ENCODE measurements around the gene RXRG. TPM values are rescaled to one million over a fixed set of nuclear protein-coding genes. Genes with fewer than 3 reads are reported as not detected.

The RXRG gene
- total RNA-seq, 1 experiment from 2014 or later, result not detected

- DNase-seq (ENCODE audit: low spot score), result peak; percentile 48
Observed at GRCh38 chr1:165369255-165369848, 75.6 kb downstream of the RXRG start.

DNA sequence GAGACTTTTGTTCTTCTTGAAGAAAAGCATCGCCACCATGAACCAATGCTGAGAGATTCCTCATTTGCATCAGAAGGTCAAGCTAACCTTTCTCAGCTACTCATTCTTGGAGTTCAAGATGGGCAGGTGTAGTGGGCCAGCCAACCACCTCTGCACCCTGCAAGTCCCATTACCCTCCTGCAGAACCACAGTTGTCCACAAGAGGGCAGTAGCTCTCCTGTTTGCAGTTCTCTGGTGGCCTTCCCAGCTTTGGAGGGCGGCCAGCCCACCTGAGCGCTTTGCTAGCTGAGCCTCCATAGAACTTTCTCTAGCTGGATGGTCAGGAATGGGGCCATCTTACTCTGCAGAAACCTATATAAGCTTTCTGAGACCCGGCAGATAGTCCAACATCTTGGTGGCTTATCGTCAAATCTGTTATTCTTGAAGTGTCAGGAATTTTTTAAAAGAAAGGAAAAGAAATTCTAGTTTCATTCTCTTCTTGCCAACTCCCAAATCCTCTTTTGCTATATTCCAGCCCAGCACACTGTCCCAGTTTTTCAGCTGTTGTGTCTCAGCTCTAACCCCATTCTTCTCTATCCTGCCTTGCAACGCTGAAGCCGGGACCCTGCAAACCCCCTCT lies 77.4 kb downstream of the RXRG start:
- peak; percentile 78 for DNase-seq (ENCODE audit: low spot score)

DNA sequence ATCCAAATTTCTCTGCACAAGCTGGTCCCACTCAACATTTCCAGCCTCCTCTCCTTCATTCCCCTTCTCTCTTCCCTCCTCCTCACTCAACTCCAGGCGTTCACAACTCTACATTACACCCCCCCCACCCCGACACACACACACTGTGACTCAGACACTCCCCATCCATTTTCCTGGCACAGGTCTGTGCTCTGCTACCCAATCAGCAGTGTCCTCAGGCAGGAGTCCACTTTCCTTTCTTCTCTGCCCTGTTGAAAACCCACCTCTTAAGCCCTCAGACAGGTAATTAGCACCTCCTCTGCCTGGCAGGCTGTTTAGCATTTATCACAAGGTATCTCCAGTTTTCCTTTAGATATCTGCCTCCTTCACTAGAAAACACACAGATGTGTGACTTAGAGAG lies 79.6 kb downstream of the RXRG start:
- no peak for DNase-seq (ENCODE audit: low spot score)

DNA sequence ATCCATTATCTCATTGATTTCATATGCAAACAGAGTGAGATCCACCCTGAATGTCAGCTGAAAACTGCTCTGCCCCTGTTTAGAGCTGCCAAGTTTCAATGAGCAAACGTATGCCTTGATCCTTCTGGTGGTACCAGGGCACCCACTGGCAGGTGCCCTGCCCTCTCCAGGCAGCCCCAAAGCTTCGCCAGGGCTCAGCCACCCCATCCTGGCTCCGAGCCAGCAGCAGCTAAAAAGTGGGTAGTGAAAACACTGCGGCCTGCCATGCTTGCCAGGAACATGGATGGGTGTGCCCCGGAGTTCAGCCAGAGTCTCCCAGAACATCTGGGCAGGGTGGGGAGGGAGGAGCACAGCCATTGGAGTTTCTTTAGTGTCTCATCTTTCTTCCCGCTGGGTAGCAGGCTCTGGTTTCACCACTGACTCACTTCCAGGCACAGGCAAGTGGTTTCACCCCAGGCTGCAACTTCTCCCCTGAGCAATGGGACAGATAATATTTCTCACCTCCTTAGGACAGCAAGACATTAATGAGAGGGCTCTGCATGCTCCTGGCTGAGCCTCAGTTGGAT lies 80.3 kb downstream of the RXRG start:
- DNase-seq (ENCODE audit: low spot score), result no peak

DNA sequence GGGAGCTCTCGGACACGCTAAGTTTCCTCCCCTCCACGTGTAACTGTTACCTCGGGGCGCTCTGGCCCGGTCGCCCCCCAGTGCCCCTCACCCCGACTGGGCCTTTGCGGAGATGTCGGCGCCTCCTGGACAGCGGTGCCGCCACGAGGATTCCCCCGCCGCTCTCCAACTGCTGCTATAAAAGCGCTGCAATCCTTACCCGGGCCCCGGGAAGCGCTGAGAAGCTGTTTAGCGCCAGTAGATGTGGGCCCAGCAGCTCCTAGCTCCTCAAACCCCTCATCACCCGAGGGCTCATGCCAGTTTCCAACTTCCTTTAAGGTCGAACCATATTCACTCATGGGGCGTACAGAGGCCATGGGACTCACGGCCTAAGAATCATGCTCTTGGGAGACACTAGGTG lies 88.0 kb downstream of the RXRG start:
- DNase-seq (ENCODE audit: low spot score), result no peak

DNA sequence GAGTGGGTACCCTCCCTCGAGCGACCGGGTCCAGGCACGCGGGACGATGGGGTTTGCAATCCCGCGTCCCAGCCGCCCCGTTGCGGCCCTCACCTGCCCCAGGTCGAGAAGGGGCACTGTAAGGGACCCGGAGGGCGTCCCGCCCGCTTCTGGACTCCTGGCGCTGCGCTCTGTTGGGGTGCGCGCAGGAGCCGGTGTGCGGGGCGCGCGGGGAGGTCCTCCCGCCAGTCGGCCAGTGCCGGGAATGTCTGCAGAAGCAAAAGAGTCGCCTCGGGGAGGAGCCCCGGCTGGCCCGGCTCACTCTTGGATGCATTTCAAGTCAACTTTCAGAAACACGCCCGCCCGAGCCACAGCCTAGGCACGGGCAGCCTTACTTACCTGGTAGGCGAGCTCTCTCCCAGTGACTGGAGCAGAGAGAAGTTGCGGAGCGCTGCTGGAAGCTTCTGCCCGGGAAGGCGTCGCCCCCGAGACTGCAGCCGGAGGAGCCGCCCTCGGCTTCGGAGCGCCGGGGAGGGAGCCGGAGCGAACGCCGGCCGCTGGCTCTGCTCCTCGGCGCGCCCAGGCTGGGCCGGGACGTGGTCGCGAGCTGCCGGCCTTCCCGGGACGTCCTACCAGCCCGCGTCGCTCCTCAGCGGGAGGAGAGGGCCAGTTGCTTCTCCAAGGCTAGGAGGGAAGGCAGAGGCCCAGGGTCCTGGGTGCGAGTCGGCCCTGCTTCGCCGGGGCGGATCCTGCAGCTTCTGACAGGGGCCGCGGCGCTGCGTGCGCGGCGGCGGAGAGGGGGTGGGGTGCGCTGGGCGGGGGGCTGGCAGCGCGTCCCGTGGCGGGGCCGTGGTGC lies 88.7 kb downstream of the RXRG start, which contains the start of gene LMX1A:
LMX1A (minus strand) TSS at position 739 of the 835 bp plus-strand sequence. CDS start 1,156 bp downstream, outside the sequence.
- DNase-seq (ENCODE audit: low spot score), result no peak

GRCh38 chr1:165355139-165355976 lies 89.6 kb downstream of the RXRG start:
- DNase-seq (ENCODE audit: low spot score), result no peak

- DNase-seq (ENCODE audit: low spot score), result no peak
Observed at GRCh38 chr1:165354739-165355138, 90.2 kb downstream of the RXRG start.

DNA sequence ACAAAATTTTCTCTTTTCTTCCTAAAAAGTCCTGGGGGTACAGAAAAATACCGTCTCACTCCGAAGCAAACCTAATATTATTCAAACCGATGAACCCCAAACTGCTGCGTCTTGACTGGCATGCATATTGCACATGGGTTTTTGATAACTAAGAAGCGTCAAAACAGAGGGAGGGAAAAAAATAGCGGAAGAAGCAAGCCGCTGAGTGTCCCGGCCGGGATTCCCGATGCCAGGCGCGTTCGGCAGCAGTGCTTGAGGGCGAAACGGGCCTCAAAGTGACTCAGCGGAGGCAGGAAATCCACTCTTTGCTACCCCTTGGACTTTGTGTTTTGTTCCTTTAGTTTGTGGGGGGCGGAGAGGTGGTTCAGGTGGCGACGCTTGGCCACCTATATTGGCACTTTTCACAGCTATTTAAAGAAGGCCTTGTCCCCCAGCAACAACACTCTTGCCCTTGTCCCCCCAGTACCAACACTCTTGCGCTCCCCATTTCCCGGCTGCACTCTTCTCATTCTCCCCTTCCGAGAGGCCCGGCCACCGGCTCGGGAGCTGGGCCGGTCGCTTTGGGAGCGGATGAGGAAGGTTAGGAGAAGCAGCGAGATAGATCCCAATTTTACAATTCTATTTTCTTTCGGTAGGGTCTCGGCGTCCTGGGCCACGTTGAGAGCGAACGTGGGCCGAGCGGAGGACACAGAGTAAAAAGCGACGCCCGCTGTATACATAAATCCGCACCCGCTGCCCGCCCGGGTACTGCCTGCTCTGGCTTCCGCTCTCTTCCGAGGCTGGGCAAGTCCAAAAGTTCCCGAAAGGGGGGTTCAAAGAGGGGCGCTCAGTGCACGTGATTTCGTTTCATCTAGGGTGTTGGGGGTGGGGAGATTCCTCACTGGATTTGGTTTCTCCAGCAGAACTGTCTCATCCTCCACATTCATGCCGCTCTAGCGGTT lies 90.9 kb downstream of the RXRG start:
- no peak for DNase-seq (ENCODE audit: low spot score)

- no peak for DNase-seq (ENCODE audit: low spot score)
Observed at GRCh38 chr1:165352442-165353293, 92.3 kb downstream of the RXRG start.

GRCh38 chr1:165351863-165352441 lies 93.0 kb downstream of the RXRG start:
- DNase-seq (ENCODE audit: low spot score), result no peak

Other genes starting within 250 kb of the RXRG start
- not detected in 2 replicates for gene LMX1A, start 88.4 kb downstream of the RXRG start, total RNA-seq (2014; rRNA removed; shearing (Covaris generic))
- not detected in 2 replicates for gene LRRC52, start 98.9 kb upstream of the RXRG start, total RNA-seq (2014; rRNA removed; shearing (Covaris generic))
- gene MGST3, start 186.1 kb upstream of the RXRG start, total RNA-seq (2014; rRNA removed; shearing (Covaris generic)), result 44.4 and 47.5 TPM in 2 replicates

Data from HT-29 (cell line).